ENCODE data around the gene GATD1. TPM values are rescaled to one million over a fixed set of nuclear protein-coding genes. Genes with fewer than 3 reads are reported as not detected.
A peak's percentile ranks its signal among the peaks of the same experiment; 100 is the strongest.

Gene GATD1
- total RNA-seq, 2 experiments from 2014 or later = 109 to 117 TPM

- no TSS peak for BruUV-seq (replicated peaks)
- Histone ChIP-seq H4K20me1 (ENCODE audit: insufficient read depth, low read length) (no peaks in the 10 kb centered on the region), H3K79me2 (ENCODE audit: insufficient read depth, low read depth, low read length) (peaks cover 8% of the 10 kb centered on the region; the same call in 1 of the 2 replicates), H3K9me2 (ENCODE audit: insufficient read depth, low read length) (no peaks in the 10 kb centered on the region), H3K9me3 (ENCODE audit: low read length) (no peaks in the 10 kb centered on the region), H2AFZ (ENCODE audit: low read length) (no peak overlapping the region), H3K4me2 (ENCODE audit: low read length) (no peak overlapping the region), H3K36me3 (ENCODE audit: insufficient read depth, low read length) (peaks cover 31% of the 10 kb centered on the region; the same call in 1 of the 2 replicates), H3K27ac (ENCODE audit: low read depth, low read length, poor library complexity, severe bottlenecking) (no peak overlapping the region), H3K4me3 (ENCODE audit: low read depth, low read length, poor library complexity, severe bottlenecking) (no peak overlapping the region), H3K4me1 (ENCODE audit: insufficient read depth, low read length, poor library complexity, severe bottlenecking) (peaks cover 32% of the 10 kb centered on the region)
- CTCF ChIA-PET (ENCODE audit: unreplicated experiment) = no interaction called here
- POLR2A ChIA-PET = interaction anchor here (0.6 kb wide), 1 partner anchor 10 kb away, joined by 6 read pairs; no protein-coding TSS in a partner anchor
- DNase-seq (ENCODE audit: low spot score) = no peak
- intact Hi-C loops (cut with micrococcal nuclease; ENCODE audit: unreplicated experiment) = loop anchor here (5.0 kb wide), 2 partner anchors 52 to 232 kb away; partner anchors contain the start of gene TALDO1
- no peak for TF ChIP-seq EZH2phosphoT487 (IDR thresholded peaks at IDR 0.05; ENCODE audit: borderline replicate concordance, low read depth, low read length)
- no peak for TF ChIP-seq CTCF (conservative IDR thresholded peaks at IDR 0.05; ENCODE audit: low read length)
These were observed 22.5 kb upstream of the GATD1 start for GRCh38 chr11:799641-800316.

GRCh38 chr11:798093-798713, 20.9 kb upstream of the GATD1 start, which contains the start of gene SLC25A22:
TSS of gene SLC25A22 (minus strand) at chr11:798281. CDS start at chr11:795006, 3,275 bp downstream.
- Histone ChIP-seq H4K20me1 (ENCODE audit: insufficient read depth, low read length) (no peaks in the 10 kb centered on the region), H3K36me3 (ENCODE audit: insufficient read depth, low read length) (peaks cover 39% of the 10 kb centered on the region; the same call in 1 of the 2 replicates), H3K4me3 (ENCODE audit: low read depth, low read length, poor library complexity, severe bottlenecking) (peak within 1 kb of the TSS; percentile 93), H3K4me1 (ENCODE audit: insufficient read depth, low read length, poor library complexity, severe bottlenecking) (peaks cover 20% of the 10 kb centered on the region), H3K4me2 (ENCODE audit: low read length) (peak within 1 kb of the TSS; percentile 98), H3K9me3 (ENCODE audit: low read length) (no peaks in the 10 kb centered on the region), H2AFZ (ENCODE audit: low read length) (peak within 1 kb of the TSS; percentile 51; the same call in 1 of the 2 replicates), H3K27ac (ENCODE audit: low read depth, low read length, poor library complexity, severe bottlenecking) (peak within 1 kb of the TSS; percentile 75), H3K79me2 (ENCODE audit: insufficient read depth, low read depth, low read length) (peaks cover 8% of the 10 kb centered on the region; the same call in 1 of the 2 replicates), H3K9me2 (ENCODE audit: insufficient read depth, low read length) (no peaks in the 10 kb centered on the region)
- TF ChIP-seq EZH2phosphoT487 (IDR thresholded peaks at IDR 0.05; ENCODE audit: borderline replicate concordance, low read depth, low read length) = no peak
- TF ChIP-seq CTCF (conservative IDR thresholded peaks at IDR 0.05; ENCODE audit: low read length) = peak; percentile 73
- ChIA-PET CTCF (ENCODE audit: unreplicated experiment) (no interaction called here), POLR2A (no interaction called here)
- no TSS peak for BruUV-seq (replicated peaks)
- intact Hi-C loops (cut with micrococcal nuclease; ENCODE audit: unreplicated experiment) = loop anchor here (5.0 kb wide), 2 partner anchors 51 to 231 kb away; partner anchors contain the start of gene TALDO1
- DNase-seq (ENCODE audit: low spot score) = peak; percentile 88
